ENCODE results near the gene BTRC. TPM values are rescaled to one million over a fixed set of nuclear protein-coding genes. Genes with fewer than 3 reads are reported as not detected.

Gene BTRC
- total RNA-seq, 1 donor from 2014 or later, result 0.96 TPM

- Histone ChIP-seq H3K27me3 (peaks cover 11% of the 10 kb centered on the region), H3K36me3 (no peaks in the 10 kb centered on the region), H3K4me3 (no peak overlapping the region), H3K9me3 (no peaks in the 10 kb centered on the region), H3K27ac (no peak overlapping the region), H3K4me1 (peaks cover 0 to 6% of the 10 kb centered on the region in 2 donors)
- intact Hi-C loops (cut with DNase I), result loop anchor here (10.0 kb wide), 1 partner anchor 287 kb away; no protein-coding TSS in a partner anchor
- no peak for TF ChIP-seq CTCF (IDR thresholded peaks at IDR 0.05)
- DNase-seq (ENCODE audit: low spot score in 2 of 2), result peak in 1 of 2 donors; percentile 50
These were observed 208.3 kb downstream of the BTRC start for GRCh38 chr10:101562231-101562630.

- Histone ChIP-seq H3K36me3 (no peaks in the 10 kb centered on the region), H3K9me3 (no peaks in the 10 kb centered on the region), H3K27ac (no peak overlapping the region), H3K4me3 (no peak overlapping the region), H3K27me3 (peaks cover 12% of the 10 kb centered on the region), H3K4me1 (peaks cover 0 to 6% of the 10 kb centered on the region in 2 donors)
- intact Hi-C loops (cut with DNase I), result loop anchor here (10.0 kb wide), 1 partner anchor 288 kb away; no protein-coding TSS in a partner anchor
- no peak for TF ChIP-seq CTCF (IDR thresholded peaks at IDR 0.05)
- peak in 1 of 2 donors; percentile 13 for DNase-seq (ENCODE audit: low spot score in 2 of 2)
These were observed 209.0 kb downstream of the BTRC start for GRCh38 chr10:101563007-101563406.

GRCh38 chr10:101563497-101564040 lies 209.6 kb downstream of the BTRC start:
- peaks cover 12% of the 10 kb centered on the region for H3K27me3 ChIP-seq
- no peak overlapping the region for H3K4me3 ChIP-seq
- H3K9me3 ChIP-seq, result no peaks in the 10 kb centered on the region
- H3K4me1 ChIP-seq, result peaks cover 0 to 6% of the 10 kb centered on the region in 2 donors
- intact Hi-C loops (cut with DNase I), result loop anchor here (10.0 kb wide), 1 partner anchor 289 kb away; no protein-coding TSS in a partner anchor
- DNase-seq (ENCODE audit: low spot score in 2 of 2), result peak in 1 of 2 donors; percentile 41
- no peak overlapping the region for H3K27ac ChIP-seq
- TF ChIP-seq CTCF (IDR thresholded peaks at IDR 0.05), result no peak
- H3K36me3 ChIP-seq, result no peaks in the 10 kb centered on the region

GRCh38 chr10:101564490-101564991 lies 210.6 kb downstream of the BTRC start:
- intact Hi-C loops (cut with DNase I), result loop anchor here (10.0 kb wide), 1 partner anchor 290 kb away; no protein-coding TSS in a partner anchor
- peak in 1 of 2 donors; percentile 50 for DNase-seq (ENCODE audit: low spot score in 2 of 2)
- no peak for TF ChIP-seq CTCF (IDR thresholded peaks at IDR 0.05)

GRCh38 chr10:101565370-101565900 lies 211.5 kb downstream of the BTRC start:
- Histone ChIP-seq H3K9me3 (no peaks in the 10 kb centered on the region), H3K27ac (no peak overlapping the region), H3K4me3 (no peak overlapping the region), H3K4me1 (peaks cover 0 to 16% of the 10 kb centered on the region in 2 donors), H3K27me3 (peaks cover 12% of the 10 kb centered on the region), H3K36me3 (no peaks in the 10 kb centered on the region)
- intact Hi-C loops (cut with DNase I), result loop anchor here (10.0 kb wide), 1 partner anchor 291 kb away; no protein-coding TSS in a partner anchor
- no peak for TF ChIP-seq CTCF (IDR thresholded peaks at IDR 0.05)
- peak in 1 of 2 donors; percentile 16 for DNase-seq (ENCODE audit: low spot score in 2 of 2)

More at GRCh38 chr10:101564490-101564991, 210.6 kb downstream of the BTRC start:
- no peak overlapping the region for H3K4me3 ChIP-seq
- peaks cover 12% of the 10 kb centered on the region for H3K27me3 ChIP-seq
- peaks cover 0 to 8% of the 10 kb centered on the region in 2 donors for H3K4me1 ChIP-seq
- H3K9me3 ChIP-seq, result no peaks in the 10 kb centered on the region
- H3K36me3 ChIP-seq, result no peaks in the 10 kb centered on the region
- H3K27ac ChIP-seq, result no peak overlapping the region

Data from ascending aorta (tissue), 2 donors.